ENCODE measurements around the gene LRRC32.

DNA sequence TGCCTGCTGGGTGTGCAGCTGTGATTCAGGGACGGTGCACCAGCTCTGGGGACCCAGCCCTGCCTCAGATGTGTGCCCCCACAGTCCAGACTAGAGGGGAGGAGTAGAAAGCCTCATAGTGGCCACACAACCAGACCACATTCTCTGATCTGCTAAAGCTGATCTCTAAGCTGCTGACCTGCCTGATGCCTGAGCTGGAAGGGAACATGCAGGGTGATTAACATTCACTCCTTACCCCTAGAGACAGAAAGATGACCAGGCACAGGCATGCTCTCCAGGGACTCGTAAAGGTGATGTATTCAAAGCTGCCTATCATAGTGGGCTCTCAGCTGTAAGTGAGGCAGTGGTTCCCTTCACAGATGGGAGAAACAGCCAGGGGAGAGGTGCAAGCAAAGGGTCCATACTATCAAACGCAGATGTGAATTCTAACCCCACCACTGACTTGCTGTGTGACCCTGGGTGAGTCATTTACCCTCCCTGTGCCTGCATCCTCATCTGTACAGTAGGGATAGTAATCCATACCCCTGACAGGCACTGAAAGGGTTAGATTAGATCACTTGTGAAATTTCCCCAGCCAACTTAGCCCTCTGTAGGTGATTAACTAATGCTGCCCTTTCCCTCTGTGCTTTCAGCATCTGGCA is 29.0 kb upstream of the LRRC32 start:
- TF ChIP-seq, protein P1, sequence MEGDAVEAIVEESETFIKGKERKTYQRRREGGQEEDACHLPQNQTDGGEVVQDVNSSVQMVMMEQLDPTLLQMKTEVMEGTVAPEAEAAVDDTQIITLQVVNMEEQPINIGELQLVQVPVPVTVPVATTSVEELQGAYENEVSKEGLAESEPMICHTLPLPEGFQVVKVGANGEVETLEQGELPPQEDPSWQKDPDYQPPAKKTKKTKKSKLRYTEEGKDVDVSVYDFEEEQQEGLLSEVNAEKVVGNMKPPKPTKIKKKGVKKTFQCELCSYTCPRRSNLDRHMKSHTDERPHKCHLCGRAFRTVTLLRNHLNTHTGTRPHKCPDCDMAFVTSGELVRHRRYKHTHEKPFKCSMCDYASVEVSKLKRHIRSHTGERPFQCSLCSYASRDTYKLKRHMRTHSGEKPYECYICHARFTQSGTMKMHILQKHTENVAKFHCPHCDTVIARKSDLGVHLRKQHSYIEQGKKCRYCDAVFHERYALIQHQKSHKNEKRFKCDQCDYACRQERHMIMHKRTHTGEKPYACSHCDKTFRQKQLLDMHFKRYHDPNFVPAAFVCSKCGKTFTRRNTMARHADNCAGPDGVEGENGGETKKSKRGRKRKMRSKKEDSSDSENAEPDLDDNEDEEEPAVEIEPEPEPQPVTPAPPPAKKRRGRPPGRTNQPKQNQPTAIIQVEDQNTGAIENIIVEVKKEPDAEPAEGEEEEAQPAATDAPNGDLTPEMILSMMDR (IDR thresholded peaks at IDR 0.05), result no peak
- no peak for TF ChIP-seq POLR2AphosphoS5 (IDR thresholded peaks at IDR 0.05; ENCODE audit: low read depth, low read length)
- TF ChIP-seq, protein P2, sequence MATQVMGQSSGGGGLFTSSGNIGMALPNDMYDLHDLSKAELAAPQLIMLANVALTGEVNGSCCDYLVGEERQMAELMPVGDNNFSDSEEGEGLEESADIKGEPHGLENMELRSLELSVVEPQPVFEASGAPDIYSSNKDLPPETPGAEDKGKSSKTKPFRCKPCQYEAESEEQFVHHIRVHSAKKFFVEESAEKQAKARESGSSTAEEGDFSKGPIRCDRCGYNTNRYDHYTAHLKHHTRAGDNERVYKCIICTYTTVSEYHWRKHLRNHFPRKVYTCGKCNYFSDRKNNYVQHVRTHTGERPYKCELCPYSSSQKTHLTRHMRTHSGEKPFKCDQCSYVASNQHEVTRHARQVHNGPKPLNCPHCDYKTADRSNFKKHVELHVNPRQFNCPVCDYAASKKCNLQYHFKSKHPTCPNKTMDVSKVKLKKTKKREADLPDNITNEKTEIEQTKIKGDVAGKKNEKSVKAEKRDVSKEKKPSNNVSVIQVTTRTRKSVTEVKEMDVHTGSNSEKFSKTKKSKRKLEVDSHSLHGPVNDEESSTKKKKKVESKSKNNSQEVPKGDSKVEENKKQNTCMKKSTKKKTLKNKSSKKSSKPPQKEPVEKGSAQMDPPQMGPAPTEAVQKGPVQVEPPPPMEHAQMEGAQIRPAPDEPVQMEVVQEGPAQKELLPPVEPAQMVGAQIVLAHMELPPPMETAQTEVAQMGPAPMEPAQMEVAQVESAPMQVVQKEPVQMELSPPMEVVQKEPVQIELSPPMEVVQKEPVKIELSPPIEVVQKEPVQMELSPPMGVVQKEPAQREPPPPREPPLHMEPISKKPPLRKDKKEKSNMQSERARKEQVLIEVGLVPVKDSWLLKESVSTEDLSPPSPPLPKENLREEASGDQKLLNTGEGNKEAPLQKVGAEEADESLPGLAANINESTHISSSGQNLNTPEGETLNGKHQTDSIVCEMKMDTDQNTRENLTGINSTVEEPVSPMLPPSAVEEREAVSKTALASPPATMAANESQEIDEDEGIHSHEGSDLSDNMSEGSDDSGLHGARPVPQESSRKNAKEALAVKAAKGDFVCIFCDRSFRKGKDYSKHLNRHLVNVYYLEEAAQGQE (IDR thresholded peaks at IDR 0.05; ENCODE audit: insufficient read depth in 1 of 2, low read depth in 2 of 2, low read length in 1 of 2), result no peak

Data from Panc1 (cell line).